Measurements from ENCODE around the gene CREBBP. TPM values are rescaled to one million over a fixed set of nuclear protein-coding genes. Genes with fewer than 3 reads are reported as not detected.
A peak's percentile ranks its signal among the peaks of the same experiment; 100 is the strongest.
"Not testable (repeated sequence)": the region's sequence is repeated elsewhere in the genome, so short reads cannot be mapped to it uniquely, and the experiment has no call there.

CREBBP gene
- total RNA-seq (2014; rRNA removed; shearing (Covaris generic)), result 42.7 and 54.8 TPM in 2 replicates
- 36.9 and 38.1 TPM in 2 replicates for polyA plus RNA-seq (2016; fragmentation: Nextera tagmentation; extraction: Ambion mirVana)
- long read RNA-seq, partial matches to known transcripts, result 1 of 5 reads
- long read RNA-seq, other reads (novel, unspliced or antisense), result 4 of 5 reads

GRCh38 chr16:3880623-3881498 is at the start of gene CREBBP:
CREBBP (minus strand) TSS chr16:3880713; CDS start chr16:3879916, 797 bp downstream.
- Mint-ChIP-seq H3K36me3 (ENCODE audit: low read depth) (peaks cover 17% of the 10 kb centered on the region), H3K9me3 (peaks cover under 1% of the 10 kb centered on the region; the same call in 1 of the 3 replicates), H3K27me3 (ENCODE audit: insufficient read depth, low read depth, poor library complexity) (peaks cover 15% of the 10 kb centered on the region), H3K4me3 (peak within 1 kb of the TSS; percentile 83), H3K4me1 (peaks cover 33% of the 10 kb centered on the region), H3K27ac (peak within 1 kb of the TSS; percentile 90; the same call in 1 of the 2 replicates)
- Histone ChIP-seq H3K27me3 (ENCODE audit: insufficient read depth) (no peaks in the 10 kb centered on the region), H3K4me3 (peak within 1 kb of the TSS; percentile 84), H3K9me2 (ENCODE audit: insufficient read depth) (no peaks in the 10 kb centered on the region), H3K27ac (ENCODE audit: low read depth) (peak within 1 kb of the TSS; percentile 69; the same call in 1 of the 2 replicates), H3K4me2 (peak within 1 kb of the TSS; percentile 99), H2AFZ (peak within 1 kb of the TSS; percentile 86), H3F3A (replicated peaks; ENCODE audit: low read depth) (no peaks in the 10 kb centered on the region), H3K4me1 (ENCODE audit: insufficient read depth) (peaks cover 19% of the 10 kb centered on the region), H3K79me2 (replicated peaks; ENCODE audit: insufficient read depth) (peaks cover 39% of the 10 kb centered on the region), H3K36me3 (ENCODE audit: insufficient read depth) (no peaks in the 10 kb centered on the region), H4K20me1 (replicated peaks; ENCODE audit: insufficient read depth) (peaks cover 37% of the 10 kb centered on the region)
- TF ChIP-seq JUNB (IDR thresholded peaks at IDR 0.05; ENCODE audit: unreplicated experiment), result no peak
- no peak; a peak in 1 of 4 replicates for TF ChIP-seq CTCF (conservative IDR thresholded peaks at IDR 0.05; ENCODE audit: low read depth in 2 of 2)
- TF ChIP-seq EZH2 (IDR thresholded peaks at IDR 0.05; ENCODE audit: low read depth, unreplicated experiment), result no peak
- no peak for TF ChIP-seq ZNF462 (CRISPR knock-in tag; IDR thresholded peaks at IDR 0.05)
- peak; percentile 49 for TF ChIP-seq POLR2AphosphoS5 (IDR thresholded peaks at IDR 0.05; ENCODE audit: low read depth)
- peak; percentile 87 for TF ChIP-seq CREB1 (CRISPR knock-in tag; IDR thresholded peaks at IDR 0.05; ENCODE audit: low read depth)
- no peak for TF ChIP-seq ZNF114 (CRISPR knock-in tag; IDR thresholded peaks at IDR 0.05)
- DNase-seq (ENCODE audit: low spot score) (peak; percentile 94), ATAC-seq (peak; percentile 90)

GRCh38 chr16:3927147-3927546 is 46.6 kb upstream of the CREBBP start:
- not testable (repeated sequence) for H3K36me3 ChIP-seq (ENCODE audit: insufficient read depth); H3K27ac Mint-ChIP-seq; H4K20me1 ChIP-seq (replicated peaks; ENCODE audit: insufficient read depth); H3K4me3 Mint-ChIP-seq; H3K4me3 ChIP-seq; H2AFZ ChIP-seq; H3K4me1 ChIP-seq (ENCODE audit: insufficient read depth); H3K4me1 Mint-ChIP-seq; H3K9me2 ChIP-seq (ENCODE audit: insufficient read depth); H3K9me3 Mint-ChIP-seq; H3K36me3 Mint-ChIP-seq (ENCODE audit: low read depth); H3K79me2 ChIP-seq (replicated peaks; ENCODE audit: insufficient read depth); ATAC-seq; H3K27ac ChIP-seq (ENCODE audit: low read depth); H3F3A ChIP-seq (replicated peaks; ENCODE audit: low read depth); DNase-seq (ENCODE audit: low spot score); H3K27me3 Mint-ChIP-seq (ENCODE audit: insufficient read depth, low read depth, poor library complexity); H3K4me2 ChIP-seq; H3K27me3 ChIP-seq (ENCODE audit: insufficient read depth)
